Ovary (tissue), 9 donors: ENCODE data around the gene FGF5. TPM values are rescaled to one million over a fixed set of nuclear protein-coding genes. Genes with fewer than 3 reads are reported as not detected.

Experiments used
- DNase-seq, 5 donors: peaks; one replicate each; pipeline ENCODE4 v3.0.0-alpha.2; 2019 to 2020
- H3K27ac ChIP-seq, 2 donors: fragments of 200-600 bp; one replicate each; pipeline versions ENCODE4 v1.5.1 to v1.8.0; 2019 to 2022
- H3K27me3 ChIP-seq: fragments of 200-600 bp; one replicate; pipeline ENCODE4 v1.8.0; 2022
- H3K36me3 ChIP-seq: fragments of 200-600 bp; sonication (generic); one replicate; pipeline ENCODE4 v1.5.1; 2019
- H3K4me1 ChIP-seq: one replicate; pipeline ENCODE4 v1.8.1; 2013; ENCODE audit warnings: mild to moderate bottlenecking, moderate library complexity; ENCODE audit not compliant: insufficient read depth
- H3K4me3 ChIP-seq: fragments of 200-600 bp; sonication (generic); one replicate; pipeline ENCODE4 v1.5.1; 2017
- H3K9me3 ChIP-seq, 2 donors: fragments of 200-600 bp in 1 of 2; sonication (generic) in 1 of 2; one replicate each; pipeline versions ENCODE4 v1.5.1 to v1.8.1; 2013 to 2019; ENCODE audit warnings: mild to moderate bottlenecking in 1 of 2, moderate library complexity in 1 of 2
- CTCF ChIP-seq, 3 donors: fragments of 450-650 bp in 2 of 3; fragments of 200-600 bp in 1 of 3; IDR thresholded peaks; one replicate each; pipeline versions ENCODE4 v1.5.1 to v1.8.0; 2016 to 2022; ENCODE audit warnings: antibody characterized with exemption in 3 of 3, mild to moderate bottlenecking in 1 of 3
- EP300 ChIP-seq: sonication (generic); formaldehyde crosslinking; IDR thresholded peaks from one replicate; pipeline ENCODE4 v1.6.1; 2017; ENCODE audit warnings: antibody characterized with exemption
- POLR2A ChIP-seq: fragments of 450-650 bp; IDR thresholded peaks from one replicate; pipeline ENCODE4 v1.6.1; 2017; ENCODE audit warnings: antibody characterized with exemption, mild to moderate bottlenecking, moderate library complexity
- WGBS, 3 donors: extraction: QIAGEN DNeasy Blood & Tissue Kit in 1 of 3; methylation state at CpG; one replicate each; pipeline versions ENCODE4 v1.1.5 to v1.1.7; 2013 to 2017; 5-methylcytosine and 5-hydroxymethylcytosine counted together
- intact Hi-C, 4 donors: fragments of 100-400 bp; cut with DNase I; formaldehyde crosslinking; loops; one replicate each; pipeline versions ENCODE4 v1.11.0 to v1.15.1; 2022 to 2023
- polyA plus RNA-seq, 2 donors: library from polyadenylated mRNA; stranded (reverse); fragments of 200-250 nt in 1 of 2; fragments of 350-450 nt in 1 of 2; fragmentation: Illumina TruSeq in 1 of 2; extraction: RNeasy Lipid Tissue Mini Kit (QIAGEN cat#74804) in 1 of 2; gene quantifications; one replicate each; pipeline ENCODE4 v1.2.3, GENCODE V29; 2013 to 2014
- total RNA-seq, 7 donors: library from RNA; depleted of rRNA in 2 of 7; stranded (reverse); fragments of >200 nt in 2 of 7; fragmentation: NEBNext Ultra II Directional in 3 of 7; extraction: Animal tissue kit (Norgen Biotek cat#: 25700) in 3 of 7; gene quantifications; one replicate each; pipeline versions ENCODE4 v1.1.0 to v1.2.4, GENCODE V29; 2016 to 2023
- donor health status: DM: no; HTN: no; CAD: no; lungs with moderate emphysema.
- donor health status: DM: no; HTN: no; CAD: no.
- donor health status: Bipolar disorder and iron deficiency.
- donor health status: DM: yes; HTN: yes; CAD: no.
- donor health status: DM: no; HTN: no; CAD: no.
- donor health status: DM: yes; HTN: yes; CAD: no.

Gene FGF5
- total and polyA plus RNA-seq, 9 donors = 0.03 to 1.8 (median 0.19) TPM; not detected in 3

- Histone ChIP-seq H3K9me3 (no peaks in the 10 kb centered on the region), H3K4me1 (no peaks in the 10 kb centered on the region), H3K27me3 (no peaks in the 10 kb centered on the region), H3K36me3 (no peaks in the 10 kb centered on the region), H3K4me3 (peak overlapping the region; percentile 38), H3K27ac (no peak overlapping the region)
- DNase-seq = no peak
- intact Hi-C loops = no loop called here
- no peak for TF ChIP-seq POLR2A
- 0 to 1% (median 1%) methylated on average over 36 of the region's 36 CpGs for WGBS, 3 donors
Measured at GRCh38 chr4:80265571-80266252, 752 bp upstream of the FGF5 start.

DNA sequence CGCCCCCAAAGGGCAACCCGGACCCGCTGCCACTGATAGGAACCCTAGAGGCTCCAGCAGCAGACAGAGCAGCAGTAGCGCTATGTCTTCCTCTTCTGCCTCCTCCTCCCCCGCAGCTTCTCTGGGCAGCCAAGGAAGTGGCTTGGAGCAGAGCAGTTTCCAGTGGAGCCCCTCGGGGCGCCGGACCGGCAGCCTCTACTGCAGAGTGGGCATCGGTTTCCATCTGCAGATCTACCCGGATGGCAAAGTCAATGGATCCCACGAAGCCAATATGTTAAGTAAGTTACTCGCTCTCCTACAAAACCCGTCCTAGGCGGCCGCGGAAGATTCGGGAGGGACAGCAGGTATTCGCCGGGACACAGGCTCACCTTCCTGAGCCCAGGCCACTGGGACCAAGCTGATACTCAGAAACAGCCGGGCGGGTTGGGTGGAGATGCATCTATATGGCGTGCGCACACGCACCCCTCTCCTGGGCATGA lies 477 bp downstream of the FGF5 start:
- Histone ChIP-seq H3K4me3 (peak overlapping the region; percentile 38), H3K27ac (no peak overlapping the region), H3K4me1 (no peaks in the 10 kb centered on the region), H3K36me3 (no peaks in the 10 kb centered on the region), H3K9me3 (no peaks in the 10 kb centered on the region), H3K27me3 (no peaks in the 10 kb centered on the region)
- DNase-seq = peak in 1 of 5 donors; percentile 32
- 2 to 4% (median 4%) methylated on average over 25 of the region's 25 CpGs for WGBS, 3 donors
- no peak for TF ChIP-seq EP300
- no peak for TF ChIP-seq CTCF (IDR thresholded peaks at IDR 0.05)
- TF ChIP-seq POLR2A = no peak
- intact Hi-C loops = no loop called here

- intact Hi-C loops = no loop called here
- no peaks in the 10 kb centered on the region for H3K27me3 ChIP-seq
- H3K4me3 ChIP-seq = no peak overlapping the region
- no peaks in the 10 kb centered on the region for H3K36me3 ChIP-seq
- 36 to 55% (median 44%) methylated on average over 31 of the region's 31 CpGs for WGBS, 3 donors
- no peak overlapping the region for H3K27ac ChIP-seq
- no peaks in the 10 kb centered on the region for H3K4me1 ChIP-seq
- TF ChIP-seq CTCF (IDR thresholded peaks at IDR 0.05) = no peak
- no peak for TF ChIP-seq POLR2A
- no peak for TF ChIP-seq EP300
- no peaks in the 10 kb centered on the region for H3K9me3 ChIP-seq
- no peak for DNase-seq
Measured at GRCh38 chr4:80268081-80268823, 1.8 kb downstream of the FGF5 start.

- no peaks in the 10 kb centered on the region for H3K27me3 ChIP-seq
- no peaks in the 10 kb centered on the region for H3K9me3 ChIP-seq
- H3K27ac ChIP-seq = no peak overlapping the region
- no peaks in the 10 kb centered on the region for H3K36me3 ChIP-seq
- no peaks in the 10 kb centered on the region for H3K4me1 ChIP-seq
- 70 to 88% (median 83%) methylated on average over 9 of the region's 9 CpGs for WGBS, 3 donors
- TF ChIP-seq CTCF (IDR thresholded peaks at IDR 0.05) (no peak), EP300 (no peak), POLR2A (no peak)
- intact Hi-C loops = no loop called here
- DNase-seq = no peak
- H3K4me3 ChIP-seq = no peak overlapping the region
Measured at GRCh38 chr4:80268936-80269335, 2.5 kb downstream of the FGF5 start.

DNA sequence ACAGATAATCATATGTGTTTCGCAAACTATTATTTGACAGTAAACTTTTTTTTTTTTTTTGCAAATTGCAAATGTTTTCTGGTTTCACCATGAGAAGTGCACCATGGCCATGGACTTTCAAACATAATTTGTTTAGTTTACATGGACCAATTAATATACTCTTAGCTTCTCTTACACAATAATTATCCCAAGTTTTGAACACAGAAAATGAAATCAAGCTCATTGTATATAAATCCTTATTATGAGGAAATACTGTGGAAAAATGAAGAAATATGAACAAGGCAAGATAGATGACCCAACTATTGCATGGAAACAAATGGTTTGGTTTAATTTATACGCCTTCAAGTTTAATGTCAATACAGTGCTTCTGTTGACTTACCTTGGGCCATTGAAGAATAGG lies 3.9 kb downstream of the FGF5 start:
- 94 to 96% (median 95%) methylated on average over 2 of the region's 2 CpGs for WGBS, 3 donors
- Histone ChIP-seq H3K9me3 (no peaks in the 10 kb centered on the region), H3K36me3 (no peaks in the 10 kb centered on the region), H3K27me3 (no peaks in the 10 kb centered on the region), H3K4me1 (no peaks in the 10 kb centered on the region), H3K4me3 (no peak overlapping the region), H3K27ac (no peak overlapping the region)
- intact Hi-C loops = no loop called here
- TF ChIP-seq CTCF (IDR thresholded peaks at IDR 0.05) = no peak
- no peak for TF ChIP-seq POLR2A
- TF ChIP-seq EP300 = no peak
- DNase-seq = no peak
